Measurements from ENCODE around the gene RAG1.
A peak's percentile ranks its signal among the peaks of the same experiment; 100 is the strongest.
"Not testable (repeated sequence)": the region's sequence is repeated elsewhere in the genome, so short reads cannot be mapped to it uniquely, and the experiment has no call there.

Gene RAG1

GRCh38 chr11:36567694-36568093, at the start of gene RAG1:
Gene RAG1, plus strand, starts transcription at chr11:36568007. Its CDS starts 5,298 bp downstream, at chr11:36573305.
- no peak for DNase-seq

GRCh38 chr11:36530840-36531239, 37.0 kb upstream of the RAG1 start:
- no peak for DNase-seq

- DNase-seq, result no peak
Observed at GRCh38 chr11:36532941-36533601, 34.7 kb upstream of the RAG1 start.

- DNase-seq, result no peak
Observed at GRCh38 chr11:36534276-36534840, 33.4 kb upstream of the RAG1 start.

GRCh38 chr11:36540998-36541397, 26.8 kb upstream of the RAG1 start:
- DNase-seq, result no peak

- no peak for DNase-seq
Observed at GRCh38 chr11:36550385-36551115, 17.3 kb upstream of the RAG1 start.

- not testable (repeated sequence) for DNase-seq
Observed at GRCh38 chr11:36557390-36557789, 10.4 kb upstream of the RAG1 start.

GRCh38 chr11:36557991-36558390, 9.8 kb upstream of the RAG1 start:
- DNase-seq, result no peak

GRCh38 chr11:36558571-36559413, 9.0 kb upstream of the RAG1 start:
- no peak for DNase-seq

- DNase-seq, result peak; percentile 62 to 82
Observed at GRCh38 chr11:36564376-36565030, 3.3 kb upstream of the RAG1 start.

GRCh38 chr11:36565031-36565610, 2.7 kb upstream of the RAG1 start:
- no peak for DNase-seq

- no peak for DNase-seq
Observed at GRCh38 chr11:36566407-36567053, 1.3 kb upstream of the RAG1 start.

GRCh38 chr11:36569095-36569494, 1.3 kb downstream of the RAG1 start:
- DNase-seq, result no peak

GRCh38 chr11:36574486-36574885, 6.7 kb downstream of the RAG1 start:
- DNase-seq, result no peak

GRCh38 chr11:36577373-36577772, 9.6 kb downstream of the RAG1 start:
- DNase-seq, result no peak

- DNase-seq, result no peak
Observed at GRCh38 chr11:36577859-36578258, 10.1 kb downstream of the RAG1 start.

GRCh38 chr11:36578458-36578857, 10.7 kb downstream of the RAG1 start:
- no peak for DNase-seq

- no peak for DNase-seq
Observed at GRCh38 chr11:36581536-36581935, 13.7 kb downstream of the RAG1 start.

GRCh38 chr11:36583667-36584066, 15.9 kb downstream of the RAG1 start:
- DNase-seq, result no peak

- no peak for DNase-seq
Observed at GRCh38 chr11:36586543-36586942, 18.7 kb downstream of the RAG1 start.

- DNase-seq, result no peak
Observed at GRCh38 chr11:36588099-36588498, 20.3 kb downstream of the RAG1 start.

GRCh38 chr11:36590513-36590912, 22.7 kb downstream of the RAG1 start:
- DNase-seq, result no peak

Measured in hippocampal formation (tissue), 2 donors.